AG20443 (cell line): ENCODE measurements around the gene ZFP36L2.

Source experiments
- DNase-seq: peaks from one replicate; pipeline ENCODE4 v3.0.0; 2012; ENCODE audit warnings: low spot score, mixed read lengths

The ZFP36L2 gene

GRCh38 chr2:43248621-43249020 lies 22.2 kb upstream of the ZFP36L2 start:
- DNase-seq, result no peak

- DNase-seq, result no peak
Measured at GRCh38 chr2:43246641-43247040, 20.2 kb upstream of the ZFP36L2 start.

GRCh38 chr2:43241558-43241957 lies 15.2 kb upstream of the ZFP36L2 start:
- no peak for DNase-seq

- no peak for DNase-seq
Measured at GRCh38 chr2:43240766-43241150, 14.4 kb upstream of the ZFP36L2 start.

- no peak for DNase-seq
Measured at GRCh38 chr2:43239981-43240765, 13.8 kb upstream of the ZFP36L2 start.

GRCh38 chr2:43238813-43239212 lies 12.4 kb upstream of the ZFP36L2 start:
- DNase-seq, result no peak

- no peak for DNase-seq
Measured at GRCh38 chr2:43238176-43238575, 11.8 kb upstream of the ZFP36L2 start.

- no peak for DNase-seq
Measured at GRCh38 chr2:43233218-43234212, 7.1 kb upstream of the ZFP36L2 start.

- DNase-seq, result no peak
Measured at GRCh38 chr2:43230951-43231827, 4.8 kb upstream of the ZFP36L2 start.

GRCh38 chr2:43230351-43230885 lies 4.0 kb upstream of the ZFP36L2 start:
- DNase-seq, result no peak

GRCh38 chr2:43228756-43229659 lies 2.6 kb upstream of the ZFP36L2 start:
- no peak for DNase-seq

- DNase-seq, result no peak
Measured at GRCh38 chr2:43228321-43228751, 1.9 kb upstream of the ZFP36L2 start.

- DNase-seq, result no peak
Measured at GRCh38 chr2:43227830-43228281, 1.4 kb upstream of the ZFP36L2 start.

- DNase-seq, result peak; percentile 80
Measured at GRCh38 chr2:43226955-43227829, 786 bp upstream of the ZFP36L2 start.

GRCh38 chr2:43225788-43226557 lies 433 bp downstream of the ZFP36L2 start:
- DNase-seq, result peak; percentile 60

- no peak for DNase-seq
Measured at GRCh38 chr2:43225093-43225787, 1.2 kb downstream of the ZFP36L2 start.

- DNase-seq, result no peak
Measured at GRCh38 chr2:43224571-43225092, 1.8 kb downstream of the ZFP36L2 start.

GRCh38 chr2:43224131-43224570 lies 2.3 kb downstream of the ZFP36L2 start:
- DNase-seq, result peak; percentile 33
